AG04449 (cell line): Measurements from ENCODE around the gene PAM.
A peak's percentile ranks its signal among the peaks of the same experiment; 100 is the strongest.

Experiments
- CTCF ChIA-PET: fragments of 350-600 bp; formaldehyde crosslinking; extraction: SDS; loops from one replicate; lab custom pipeline; 2021; ENCODE audit warnings: antibody characterized with exemption; lab: Yijun Ruan, JAX
- POLR2A ChIA-PET: fragments of 400-600, 350-600 bp; formaldehyde crosslinking; extraction: SDS; loops from one replicate; lab custom pipeline; 2020; ENCODE audit warnings: antibody characterized with exemption, inconsistent platforms; lab: Yijun Ruan, JAX
- DNase-seq: peaks from one replicate; pipeline ENCODE4 v3.0.0-alpha.2; 2010; ENCODE audit warnings: low read depth, low spot score
- H3K4me3 ChIP-seq: 2 replicates; pipeline ENCODE4 v1.5.1; 2011; ENCODE audit warnings: low read depth, mild to moderate bottlenecking, control low read depth, low read length
- CTCF ChIP-seq: IDR thresholded peaks from one replicate; pipeline ENCODE4 v1.5.1; 2011; ENCODE audit warnings: mild to moderate bottlenecking, moderate library complexity, low read length, control low read depth, inconsistent platforms; ENCODE audit not compliant: insufficient read depth; ENCODE audit errors: missing control alignments

Gene PAM

GRCh38 chr5:103021314-103021713 lies 266.2 kb downstream of the PAM start:
- no peak for TF ChIP-seq CTCF
- POLR2A ChIA-PET, result no interaction called here
- no peak for DNase-seq
- no peak overlapping the region for H3K4me3 ChIP-seq
- CTCF ChIA-PET, result interaction anchor here (1.0 to 3.5 kb wide), 2 partner anchors 10 to 18 kb away, joined by 3 to 17 read pairs; no protein-coding TSS in a partner anchor

- no peak for DNase-seq
- H3K4me3 ChIP-seq, result no peak overlapping the region
- ChIA-PET POLR2A (no interaction called here), CTCF (interaction anchor here (1.0 kb wide), 1 partner anchor 12 kb away, joined by 4 read pairs; no protein-coding TSS in a partner anchor)
- TF ChIP-seq CTCF, result no peak
Observed at GRCh38 chr5:103027267-103027666, 272.2 kb downstream of the PAM start.

- H3K4me3 ChIP-seq, result no peak overlapping the region
- peak; percentile 17 for TF ChIP-seq CTCF
- CTCF ChIA-PET, result interaction anchor here (0.7 to 2.2 kb wide), 11 partner anchors 8 to 450 kb away, joined by 3 to 17 read pairs (median 4); no protein-coding TSS in a partner anchor
- DNase-seq, result no peak
- POLR2A ChIA-PET, result no interaction called here
Observed at GRCh38 chr5:103031607-103032006, 276.5 kb downstream of the PAM start.

GRCh38 chr5:103033696-103034095 lies 278.6 kb downstream of the PAM start:
- TF ChIP-seq CTCF, result no peak
- CTCF ChIA-PET, result interaction anchor here (1.3 kb wide), 1 partner anchor 353 kb away, joined by 3 read pairs; no protein-coding TSS in a partner anchor
- POLR2A ChIA-PET, result interaction anchor here (0.6 kb wide), 1 partner anchor 497 kb away, joined by 3 read pairs; no protein-coding TSS in a partner anchor
- no peak overlapping the region for H3K4me3 ChIP-seq
- DNase-seq, result no peak

GRCh38 chr5:103034662-103035392 lies 279.7 kb downstream of the PAM start:
- DNase-seq, result no peak
- POLR2A ChIA-PET, result no interaction called here
- CTCF ChIA-PET, result interaction anchor here (1.3 to 1.8 kb wide), 2 partner anchors 354 to 498 kb away, joined by 3 to 4 read pairs; no protein-coding TSS in a partner anchor
- TF ChIP-seq CTCF, result no peak
- H3K4me3 ChIP-seq, result no peak overlapping the region

- no peak for DNase-seq
- no peak for TF ChIP-seq CTCF
- POLR2A ChIA-PET, result no interaction called here
Observed at GRCh38 chr5:103035701-103036100, 280.6 kb downstream of the PAM start.

More at GRCh38 chr5:103035701-103036100, 280.6 kb downstream of the PAM start:
- CTCF ChIA-PET, result interaction anchor here (1.0 to 1.8 kb wide), 3 partner anchors 449 to 499 kb away, joined by 3 to 4 read pairs (median 3); no protein-coding TSS in a partner anchor
- no peak overlapping the region for H3K4me3 ChIP-seq
